Measurements from ENCODE around the gene METTL26.

The METTL26 gene

DNA sequence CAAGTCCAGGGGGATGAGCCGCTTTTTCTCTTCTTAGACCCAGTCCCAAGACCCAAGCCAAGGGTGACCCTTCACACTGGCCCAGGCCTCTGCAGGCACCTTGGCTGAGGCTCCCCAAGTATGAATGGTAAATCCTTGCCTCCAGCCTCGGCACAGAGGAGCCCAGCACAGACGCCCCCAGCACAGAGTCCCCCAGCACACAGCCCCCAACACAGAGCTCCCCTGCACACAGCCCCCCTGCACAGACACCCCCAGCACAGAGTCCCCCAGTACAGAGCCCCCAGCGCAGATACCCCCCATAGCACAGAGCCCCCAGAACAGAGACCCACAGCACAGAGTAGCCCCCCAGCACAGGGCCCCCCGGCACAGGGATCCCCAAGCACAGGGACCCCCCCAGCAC lies 4.5 kb upstream of the METTL26 start:
- H3K36me3 Mint-ChIP-seq (ENCODE audit: low read depth), result peaks cover 13% of the 10 kb centered on the region
- no peaks in the 10 kb centered on the region for H3K9me3 Mint-ChIP-seq
- no peak overlapping the region for H3K4me3 Mint-ChIP-seq
- H3K4me1 Mint-ChIP-seq (ENCODE audit: low read depth), result peaks cover 25% of the 10 kb centered on the region
- H3K27me3 Mint-ChIP-seq, result no peaks in the 10 kb centered on the region
- H3K27ac Mint-ChIP-seq, result no peak overlapping the region

DNA sequence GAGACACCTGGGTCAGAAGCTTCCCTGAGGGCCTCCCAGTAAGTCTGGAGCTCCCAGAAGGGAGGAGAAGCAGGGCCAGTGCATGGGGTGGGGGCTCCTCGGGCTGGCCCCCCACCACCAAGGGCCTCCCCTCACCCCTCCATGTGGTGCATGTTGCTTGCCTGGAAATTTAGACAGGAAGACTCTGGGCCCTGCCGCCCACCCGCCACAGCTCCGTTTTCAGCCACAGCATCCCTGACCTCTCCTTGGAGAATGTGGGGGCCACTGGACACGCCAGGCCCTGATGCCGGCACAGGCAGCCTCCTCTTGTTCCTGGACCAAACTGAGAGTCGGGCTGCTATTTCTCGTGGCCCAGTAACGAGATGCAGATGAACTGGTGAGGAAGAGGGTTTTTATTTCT lies 2.7 kb upstream of the METTL26 start:
- peaks cover 20% of the 10 kb centered on the region for H3K4me1 Mint-ChIP-seq (ENCODE audit: low read depth)
- H3K27me3 Mint-ChIP-seq, result no peaks in the 10 kb centered on the region
- no peaks in the 10 kb centered on the region for H3K9me3 Mint-ChIP-seq
- peaks cover 3% of the 10 kb centered on the region for H3K36me3 Mint-ChIP-seq (ENCODE audit: low read depth)
- no peak overlapping the region for H3K27ac Mint-ChIP-seq
- no peak overlapping the region for H3K4me3 Mint-ChIP-seq

DNA sequence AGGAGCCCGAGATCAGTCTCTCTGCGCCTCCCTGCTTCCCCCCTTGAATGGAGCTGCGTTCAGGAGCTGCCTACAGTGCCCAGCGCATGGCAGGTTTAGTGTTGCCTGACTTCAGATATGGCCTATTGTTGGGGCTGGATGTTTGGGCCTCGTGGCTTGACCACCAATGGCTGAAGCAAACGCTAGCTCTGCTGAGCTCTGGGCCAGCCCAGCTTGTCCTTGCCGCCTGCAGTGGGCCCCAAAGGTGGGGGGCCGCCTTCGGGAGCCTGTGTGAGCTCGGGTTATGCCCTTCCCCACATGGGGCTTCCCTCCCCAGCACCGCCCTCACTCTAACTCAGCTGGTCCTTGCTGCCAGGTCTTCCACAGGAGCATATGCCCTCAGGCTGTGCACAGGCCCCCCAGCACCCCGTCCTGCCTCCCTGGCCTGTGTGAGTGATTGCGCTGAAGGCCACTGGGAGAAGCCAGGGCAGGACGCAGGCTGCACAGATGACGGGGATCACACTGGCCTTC lies 2.0 kb upstream of the METTL26 start:
- no peak overlapping the region for H3K4me3 Mint-ChIP-seq
- H3K9me3 Mint-ChIP-seq, result no peaks in the 10 kb centered on the region
- H3K27ac Mint-ChIP-seq, result no peak overlapping the region

DNA sequence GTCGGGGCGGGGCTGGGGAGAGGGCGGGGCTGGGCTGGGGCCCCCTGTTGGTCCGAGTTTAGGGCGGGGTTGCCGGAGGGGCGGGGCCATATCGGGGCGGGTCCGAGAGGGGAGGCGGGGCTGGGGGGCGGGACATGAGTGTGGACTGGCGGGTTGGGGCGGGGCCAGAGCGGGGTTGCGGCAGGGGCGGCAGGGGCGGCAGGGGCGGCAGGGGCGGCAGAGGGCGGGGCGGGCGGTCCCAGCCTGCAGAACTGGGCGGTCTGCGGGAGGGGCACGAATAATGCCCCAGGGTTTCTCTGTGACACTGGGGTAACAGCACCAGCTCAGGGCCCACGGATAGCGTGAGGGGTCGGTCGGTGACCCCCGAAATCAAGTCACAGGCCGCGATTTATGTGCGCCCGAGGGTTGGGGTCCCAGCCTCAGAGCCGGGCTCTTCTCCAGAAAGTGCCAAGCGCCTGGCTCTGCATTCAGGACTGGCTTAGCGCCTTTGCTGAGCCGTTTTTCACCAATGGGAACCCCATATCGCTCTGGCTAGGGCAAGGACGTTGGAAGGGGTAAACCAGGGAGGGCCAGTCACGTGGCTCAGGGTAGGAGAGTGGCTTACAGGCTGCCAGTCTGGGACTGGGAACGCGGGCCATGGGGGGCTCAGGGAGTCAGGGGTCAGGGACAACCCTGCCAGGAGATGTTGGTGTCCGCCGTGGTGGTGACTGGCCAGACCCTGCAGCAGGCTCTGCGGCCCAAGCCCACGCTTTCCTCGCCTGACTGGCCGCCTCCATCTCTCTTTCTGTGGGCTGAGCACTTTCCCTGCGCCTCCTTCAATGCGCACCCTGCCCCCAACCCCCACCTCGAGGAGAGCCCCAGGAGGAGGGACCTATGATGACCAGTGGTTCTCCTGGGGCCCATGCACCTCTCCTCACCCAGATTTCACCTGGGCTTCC lies 1.2 kb upstream of the METTL26 start:
- Mint-ChIP-seq H3K27ac (no peak overlapping the region), H3K9me3 (no peaks in the 10 kb centered on the region), H3K4me1 (ENCODE audit: low read depth) (peaks cover 13% of the 10 kb centered on the region), H3K36me3 (ENCODE audit: low read depth) (peaks cover 3% of the 10 kb centered on the region), H3K27me3 (no peaks in the 10 kb centered on the region), H3K4me3 (peak overlapping the region; percentile 89)

More for the DNA sequence above, 2.0 kb upstream of the METTL26 start:
- Mint-ChIP-seq H3K4me1 (ENCODE audit: low read depth) (peaks cover 16% of the 10 kb centered on the region), H3K36me3 (ENCODE audit: low read depth) (peaks cover 3% of the 10 kb centered on the region), H3K27me3 (no peaks in the 10 kb centered on the region)

DNA sequence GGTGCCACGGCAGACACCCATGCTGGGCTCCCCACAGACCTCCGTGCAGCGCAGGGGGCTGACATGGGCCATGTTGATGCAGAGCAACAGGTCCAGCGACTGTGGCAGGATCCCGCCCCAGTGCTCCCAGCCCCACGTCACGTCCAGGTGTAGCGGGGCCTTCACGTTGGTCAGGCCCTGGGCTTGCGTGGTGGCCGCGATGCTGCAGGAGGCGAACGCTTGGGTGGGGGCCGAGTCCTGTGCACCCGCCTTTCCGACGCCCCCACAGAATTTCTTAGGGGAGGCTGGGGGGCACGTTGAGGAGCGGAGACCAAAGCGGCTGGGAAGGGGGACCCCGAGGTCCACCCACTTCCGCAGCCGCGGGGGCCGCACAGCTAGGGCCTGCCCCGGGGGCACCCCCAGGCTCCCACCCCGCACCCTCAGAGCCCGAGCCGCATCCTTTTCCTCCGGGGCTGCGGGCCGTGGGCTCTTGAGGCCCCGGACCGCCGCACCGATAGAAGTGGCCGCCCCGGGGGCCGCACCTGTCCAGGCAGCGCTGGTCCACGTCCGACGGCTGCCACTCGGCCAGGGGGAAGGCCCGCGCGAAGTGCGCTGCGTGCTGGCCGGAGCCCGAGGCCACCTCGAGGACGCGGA lies 416 bp downstream of the METTL26 start:
- H3K9me3 Mint-ChIP-seq, result no peaks in the 10 kb centered on the region
- peak overlapping the region; percentile 89 for H3K4me3 Mint-ChIP-seq
- no peak overlapping the region for H3K27ac Mint-ChIP-seq
- peaks cover 13% of the 10 kb centered on the region for H3K4me1 Mint-ChIP-seq (ENCODE audit: low read depth)
- H3K27me3 Mint-ChIP-seq, result no peaks in the 10 kb centered on the region
- peaks cover 3% of the 10 kb centered on the region for H3K36me3 Mint-ChIP-seq (ENCODE audit: low read depth)

DNA sequence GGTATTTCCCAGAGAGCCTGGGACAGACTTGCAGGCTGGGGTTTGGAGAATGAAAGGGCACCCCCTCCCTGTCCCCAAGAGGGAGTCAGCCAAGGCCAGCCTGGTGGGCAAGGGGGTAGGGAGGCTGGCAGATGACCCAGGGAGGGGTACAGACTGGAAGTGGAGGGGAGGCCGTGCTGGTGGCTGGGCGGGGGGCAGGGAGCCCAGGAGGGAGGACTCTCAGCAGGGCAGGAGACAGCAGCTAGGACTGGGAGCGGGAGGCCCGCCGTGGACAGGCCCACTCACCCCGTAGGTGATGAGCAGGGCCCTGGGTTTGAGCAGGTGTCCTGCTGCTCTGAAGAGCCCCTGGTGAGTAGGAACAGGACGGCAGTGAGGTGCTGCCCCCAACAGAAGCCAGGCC lies 1.1 kb downstream of the METTL26 start:
- Mint-ChIP-seq H3K27me3 (no peaks in the 10 kb centered on the region), H3K4me3 (peak overlapping the region; percentile 70), H3K36me3 (ENCODE audit: low read depth) (peaks cover 3% of the 10 kb centered on the region), H3K4me1 (ENCODE audit: low read depth) (peaks cover 13% of the 10 kb centered on the region), H3K9me3 (no peaks in the 10 kb centered on the region), H3K27ac (peak overlapping the region; percentile 74)

DNA sequence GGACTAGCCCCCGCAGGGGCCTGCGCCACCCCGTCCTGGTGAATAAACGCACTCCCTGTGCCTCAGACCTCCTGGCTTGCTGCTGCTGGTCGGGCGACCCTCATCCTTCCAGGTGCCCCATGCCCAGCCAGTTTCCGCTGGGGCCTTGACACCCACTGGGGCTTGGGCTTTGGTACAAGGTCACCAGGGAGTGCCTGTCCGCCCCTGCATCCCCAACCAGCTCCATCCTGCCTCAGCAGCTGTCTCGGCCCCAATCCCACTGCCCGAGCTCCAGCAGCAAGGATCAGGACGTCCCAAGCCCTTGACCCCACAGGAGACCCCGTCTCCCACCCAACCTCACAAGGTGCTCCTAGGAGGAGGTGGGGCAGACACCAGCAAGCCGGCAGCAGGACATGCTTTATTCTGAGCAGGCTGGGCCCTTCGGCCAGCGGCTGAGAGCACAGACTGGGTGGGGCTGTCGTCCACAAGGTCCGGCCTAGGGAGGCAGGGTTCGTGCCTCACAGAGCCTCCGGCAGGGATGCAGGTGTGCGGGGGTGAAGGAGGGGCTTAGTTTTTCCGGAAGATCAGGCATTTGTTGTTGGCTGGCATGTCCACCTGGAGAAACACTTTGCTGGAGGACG lies 1.9 kb downstream of the METTL26 start:
- H3K27ac Mint-ChIP-seq, result no peak overlapping the region
- peaks cover 10% of the 10 kb centered on the region for H3K4me1 Mint-ChIP-seq (ENCODE audit: low read depth)
- no peaks in the 10 kb centered on the region for H3K27me3 Mint-ChIP-seq
- peaks cover 3% of the 10 kb centered on the region for H3K36me3 Mint-ChIP-seq (ENCODE audit: low read depth)
- H3K4me3 Mint-ChIP-seq, result peak overlapping the region; percentile 58
- H3K9me3 Mint-ChIP-seq, result no peaks in the 10 kb centered on the region

DNA sequence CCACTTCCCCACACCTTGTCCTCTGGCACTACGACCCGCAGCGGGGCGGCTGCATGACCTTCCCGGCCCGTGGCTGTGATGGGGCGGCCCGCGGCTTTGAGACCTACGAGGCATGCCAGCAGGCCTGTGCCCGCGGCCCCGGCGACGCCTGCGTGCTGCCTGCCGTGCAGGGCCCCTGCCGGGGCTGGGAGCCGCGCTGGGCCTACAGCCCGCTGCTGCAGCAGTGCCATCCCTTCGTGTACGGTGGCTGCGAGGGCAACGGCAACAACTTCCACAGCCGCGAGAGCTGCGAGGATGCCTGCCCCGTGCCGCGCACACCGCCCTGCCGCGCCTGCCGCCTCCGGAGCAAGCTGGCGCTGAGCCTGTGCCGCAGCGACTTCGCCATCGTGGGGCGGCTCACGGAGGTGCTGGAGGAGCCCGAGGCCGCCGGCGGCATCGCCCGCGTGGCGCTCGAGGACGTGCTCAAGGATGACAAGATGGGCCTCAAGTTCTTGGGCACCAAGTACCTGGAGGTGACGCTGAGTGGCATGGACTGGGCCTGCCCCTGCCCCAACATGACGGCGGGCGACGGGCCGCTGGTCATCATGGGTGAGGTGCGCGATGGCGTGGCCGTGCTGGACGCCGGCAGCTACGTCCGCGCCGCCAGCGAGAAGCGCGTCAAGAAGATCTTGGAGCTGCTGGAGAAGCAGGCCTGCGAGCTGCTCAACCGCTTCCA lies 2.6 kb downstream of the METTL26 start:
- Mint-ChIP-seq H3K4me1 (ENCODE audit: low read depth) (peaks cover 10% of the 10 kb centered on the region), H3K9me3 (no peaks in the 10 kb centered on the region), H3K36me3 (ENCODE audit: low read depth) (peaks cover 3% of the 10 kb centered on the region), H3K4me3 (no peak overlapping the region), H3K27me3 (no peaks in the 10 kb centered on the region), H3K27ac (no peak overlapping the region)

DNA sequence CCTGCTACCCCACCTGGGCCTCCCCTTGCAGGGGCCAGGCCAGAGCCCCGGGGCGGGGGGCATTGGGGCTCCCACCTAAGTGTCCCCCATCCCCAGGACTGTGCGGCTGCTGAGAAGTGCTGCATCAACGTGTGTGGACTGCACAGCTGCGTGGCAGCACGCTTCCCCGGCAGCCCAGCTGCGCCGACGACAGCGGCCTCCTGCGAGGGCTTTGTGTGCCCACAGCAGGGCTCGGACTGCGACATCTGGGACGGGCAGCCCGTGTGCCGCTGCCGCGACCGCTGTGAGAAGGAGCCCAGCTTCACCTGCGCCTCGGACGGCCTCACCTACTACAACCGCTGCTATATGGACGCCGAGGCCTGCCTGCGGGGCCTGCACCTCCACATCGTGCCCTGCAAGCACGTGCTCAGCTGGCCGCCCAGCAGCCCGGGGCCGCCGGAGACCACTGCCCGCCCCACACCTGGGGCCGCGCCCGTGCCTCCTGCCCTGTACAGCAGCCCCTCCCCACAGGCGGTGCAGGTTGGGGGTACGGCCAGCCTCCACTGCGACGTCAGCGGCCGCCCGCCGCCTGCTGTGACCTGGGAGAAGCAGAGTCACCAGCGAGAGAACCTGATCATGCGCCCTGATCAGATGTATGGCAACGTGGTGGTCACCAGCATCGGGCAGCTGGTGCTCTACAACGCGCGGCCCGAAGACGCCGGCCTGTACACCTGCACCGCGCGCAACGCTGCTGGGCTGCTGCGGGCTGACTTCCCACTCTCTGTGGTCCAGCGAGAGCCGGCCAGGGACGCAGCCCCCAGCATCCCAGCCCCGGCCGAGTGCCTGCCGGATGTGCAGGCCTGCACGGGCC lies 3.4 kb downstream of the METTL26 start:
- Mint-ChIP-seq H3K27ac (no peak overlapping the region), H3K4me3 (no peak overlapping the region), H3K27me3 (no peaks in the 10 kb centered on the region), H3K9me3 (no peaks in the 10 kb centered on the region), H3K36me3 (ENCODE audit: low read depth) (peaks cover 3% of the 10 kb centered on the region), H3K4me1 (ENCODE audit: low read depth) (peaks cover 10% of the 10 kb centered on the region)

DNA sequence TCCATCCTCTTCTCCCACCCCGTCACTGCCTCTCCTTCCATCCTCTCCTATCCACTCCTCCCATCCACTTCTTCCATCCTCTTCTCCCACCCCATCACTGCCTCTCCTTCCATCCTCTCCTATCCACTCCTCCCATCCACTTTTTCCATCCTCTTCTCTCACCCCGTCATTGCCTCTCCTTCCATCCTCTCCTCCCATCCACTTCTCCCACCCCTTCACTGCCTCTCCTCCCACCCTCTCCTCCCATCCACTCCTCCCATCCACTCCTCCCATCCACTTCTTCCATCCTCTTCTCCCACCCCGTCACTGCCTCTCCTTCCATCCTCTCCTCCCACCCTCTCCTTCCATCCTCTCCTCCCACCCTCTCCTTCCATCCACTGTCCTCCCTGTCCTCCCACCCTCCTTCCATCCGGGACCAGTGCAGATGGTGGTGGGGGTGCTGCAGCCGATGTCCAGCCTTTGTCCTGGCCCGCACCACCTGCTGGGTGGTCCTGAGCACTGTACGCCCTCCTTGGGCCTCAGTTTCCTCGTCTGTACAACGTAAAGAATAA lies 4.2 kb downstream of the METTL26 start:
- H3K27ac Mint-ChIP-seq, result no peak overlapping the region
- H3K4me3 Mint-ChIP-seq, result no peak overlapping the region
- H3K36me3 Mint-ChIP-seq (ENCODE audit: low read depth), result peaks cover 3% of the 10 kb centered on the region
- no peaks in the 10 kb centered on the region for H3K9me3 Mint-ChIP-seq
- no peaks in the 10 kb centered on the region for H3K27me3 Mint-ChIP-seq
- H3K4me1 Mint-ChIP-seq (ENCODE audit: low read depth), result peaks cover 10% of the 10 kb centered on the region

DNA sequence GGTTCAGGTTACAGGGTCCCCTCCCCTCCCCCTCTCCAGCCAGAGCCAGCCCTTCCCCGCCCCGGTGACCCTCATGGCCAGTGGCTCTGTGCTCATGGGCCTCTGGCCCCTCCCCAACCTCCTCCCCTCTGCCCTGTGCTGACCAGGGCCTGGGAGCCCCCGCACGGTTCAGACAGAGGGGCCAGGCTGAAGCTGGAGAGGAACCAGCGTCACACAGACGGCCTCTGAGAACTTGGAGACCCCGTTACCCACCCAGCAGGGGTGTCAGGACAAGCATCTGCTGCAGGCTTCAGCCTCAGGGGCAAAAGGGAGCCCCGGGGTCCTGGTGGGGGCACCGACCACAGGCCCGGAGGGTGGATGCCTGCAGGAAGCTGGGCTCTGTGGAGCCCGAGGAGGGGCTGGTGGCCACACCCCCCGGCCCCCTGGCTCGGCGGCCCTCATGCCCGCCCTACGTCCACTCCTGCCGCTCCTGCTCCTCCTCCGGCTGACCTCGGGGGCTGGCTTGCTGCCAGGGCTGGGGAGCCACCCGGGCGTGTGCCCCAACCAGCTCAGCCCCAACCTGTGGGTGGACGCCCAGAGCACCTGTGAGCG lies 5.2 kb downstream of the METTL26 start, which contains the start of gene WFIKKN1:
Gene WFIKKN1, plus strand, starts transcription at position 171 of the 591 bp plus-strand sequence. Its CDS starts 269 bp downstream, at position 440.
- no peak within 1 kb of the TSS for H3K4me3 Mint-ChIP-seq
- no peaks in the 10 kb centered on the region for H3K9me3 Mint-ChIP-seq
- H3K27me3 Mint-ChIP-seq, result no peaks in the 10 kb centered on the region
- peaks cover 4% of the 10 kb centered on the region for H3K4me1 Mint-ChIP-seq (ENCODE audit: low read depth)
- no peak within 1 kb of the TSS for H3K27ac Mint-ChIP-seq
- H3K36me3 Mint-ChIP-seq (ENCODE audit: low read depth), result no peaks in the 10 kb centered on the region

DNA sequence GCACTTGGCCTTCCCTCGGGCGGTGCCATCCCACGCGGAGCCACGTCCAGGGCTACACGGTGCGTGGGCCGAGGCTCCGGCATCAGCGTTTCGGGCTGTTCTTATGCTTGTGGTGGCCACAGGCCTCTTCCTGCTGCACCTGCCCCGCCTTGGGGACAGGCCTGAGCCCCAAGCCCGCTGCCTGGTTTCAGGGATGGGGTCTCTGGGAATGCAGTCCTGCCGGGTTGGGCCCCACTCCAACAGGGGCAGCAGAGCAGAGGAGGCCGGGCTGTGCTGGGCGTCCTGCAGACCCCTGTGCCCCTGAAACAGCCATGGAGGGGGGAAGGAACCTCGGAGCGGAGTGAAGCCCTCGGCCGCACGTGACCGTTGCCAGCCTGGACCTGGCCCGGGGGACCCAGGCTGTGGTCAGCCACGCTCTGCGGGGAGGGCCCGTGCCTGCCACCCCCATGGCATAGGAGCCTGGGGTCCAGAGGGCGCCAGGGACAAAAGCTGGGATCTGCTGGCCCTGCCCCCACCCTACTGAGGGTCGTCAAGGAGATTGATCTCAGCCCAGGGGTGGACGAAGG lies 5.8 kb downstream of the METTL26 start:
- H3K36me3 Mint-ChIP-seq (ENCODE audit: low read depth), result no peaks in the 10 kb centered on the region
- H3K4me1 Mint-ChIP-seq (ENCODE audit: low read depth), result peaks cover 4% of the 10 kb centered on the region
- H3K4me3 Mint-ChIP-seq, result no peak overlapping the region
- no peaks in the 10 kb centered on the region for H3K27me3 Mint-ChIP-seq
- H3K9me3 Mint-ChIP-seq, result no peaks in the 10 kb centered on the region
- H3K27ac Mint-ChIP-seq, result no peak overlapping the region

DNA sequence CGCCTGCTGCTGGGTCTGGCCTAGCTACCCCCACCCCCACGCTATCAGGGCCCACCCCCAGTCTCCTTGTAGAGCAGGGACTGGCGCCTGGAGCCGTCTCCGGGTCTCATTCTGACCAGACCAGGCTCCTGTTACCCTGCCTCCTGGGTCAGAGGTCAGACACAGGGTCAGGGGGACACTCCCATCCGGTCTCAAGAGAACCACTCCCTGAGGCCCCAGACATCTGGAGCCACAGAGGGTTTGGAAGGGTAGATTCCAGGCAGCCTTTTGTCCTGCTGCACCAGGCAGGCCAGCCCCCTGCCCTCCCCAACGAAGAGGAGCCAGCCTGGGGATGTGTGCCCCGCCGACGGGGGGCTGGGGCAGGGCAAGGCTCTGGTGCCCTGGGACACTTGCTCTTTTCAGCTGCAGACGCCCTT lies 6.3 kb downstream of the METTL26 start:
- Mint-ChIP-seq H3K27me3 (no peaks in the 10 kb centered on the region), H3K36me3 (ENCODE audit: low read depth) (no peaks in the 10 kb centered on the region), H3K4me3 (no peak overlapping the region), H3K4me1 (ENCODE audit: low read depth) (peaks cover 2% of the 10 kb centered on the region), H3K27ac (no peak overlapping the region), H3K9me3 (no peaks in the 10 kb centered on the region)
